ENCODE measurements around the gene ZNF366.

ZNF366 gene

GRCh38 chr5:72400950-72401349 is 106.3 kb downstream of the ZNF366 start:
- no peak for DNase-seq

GRCh38 chr5:72397836-72398235 is 109.4 kb downstream of the ZNF366 start:
- DNase-seq, result no peak

- no peak for DNase-seq
Observed at GRCh38 chr5:72394688-72395087, 112.5 kb downstream of the ZNF366 start.

- no peak for DNase-seq
Observed at GRCh38 chr5:72393052-72393451, 114.2 kb downstream of the ZNF366 start.
